Liver (tissue), 3 donors: ENCODE results near the gene CEP83.

Experiments
- CTCF ChIP-seq: fragments of 150-350 bp; IDR thresholded peaks from 2 replicates; pipeline ENCODE4 v1.5.1; 2017; ENCODE audit warnings: improper control_type of control experiment, low read depth, low read length; ENCODE audit not compliant: missing input control
- SP1 ChIP-seq: IDR thresholded peaks from 2 replicates; pipeline ENCODE4 v1.6.1; 2018; ENCODE audit warnings: antibody characterized with exemption, mild to moderate bottlenecking
- donor health status: healthy.
- donor health status: healthy.

- no peak for TF ChIP-seq CTCF
- TF ChIP-seq SP1, result no peak
Measured at GRCh38 chr12:94433744-94434143, 25.9 kb downstream of the CEP83 start.
